NOMO-1 (cell line): ENCODE measurements around the gene SDK1.

Experiments
- DNase-seq, 2 experiments: peaks; one replicate each; lab custom pipeline; 2025; ENCODE audit not compliant: unreplicated experiment in 2 of 2; lab: John Stamatoyannopoulos, UW

SDK1 gene

DNA sequence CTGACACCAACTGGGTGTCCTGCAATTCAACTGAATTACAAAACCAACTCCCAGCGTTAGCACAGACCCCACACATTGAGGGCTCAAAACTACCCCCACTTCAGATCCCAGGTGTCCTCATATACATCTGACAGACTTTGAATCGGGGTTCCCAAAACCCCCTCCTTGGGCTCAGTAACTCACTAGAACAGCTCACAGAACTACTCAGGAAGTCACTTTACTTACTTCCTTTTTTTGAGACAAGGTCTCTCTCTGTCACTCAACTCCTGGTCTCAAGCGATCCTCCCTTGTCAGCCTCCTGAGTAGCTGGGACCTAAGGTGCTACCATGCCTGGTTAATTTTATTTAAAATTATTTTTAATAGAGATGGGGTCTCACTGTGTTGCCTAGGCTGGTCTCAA lies 456.0 kb downstream of the SDK1 start:
- DNase-seq, result peak; percentile 4 to 23

DNA sequence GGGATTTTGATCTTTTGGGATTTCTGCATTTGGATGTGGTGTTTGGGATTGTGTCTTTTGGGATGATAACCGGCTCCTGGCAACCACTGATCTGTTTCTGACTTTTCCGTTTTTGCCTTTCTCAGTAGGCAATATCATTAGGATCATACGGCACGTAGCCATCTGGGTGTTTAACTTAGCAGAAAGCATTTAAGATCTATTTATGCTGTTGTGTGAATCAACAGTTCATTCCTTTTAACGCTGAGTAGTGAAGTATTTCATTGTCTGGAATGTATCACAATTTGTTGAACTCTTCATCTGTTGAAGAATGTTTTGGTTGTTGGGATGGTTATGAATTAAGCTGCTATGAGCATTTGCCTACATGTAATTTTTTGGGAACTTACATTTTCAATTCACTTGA lies 459.6 kb downstream of the SDK1 start:
- no peak for DNase-seq

GRCh38 chr7:3762146-3762831 lies 461.2 kb downstream of the SDK1 start:
- no peak for DNase-seq

DNA sequence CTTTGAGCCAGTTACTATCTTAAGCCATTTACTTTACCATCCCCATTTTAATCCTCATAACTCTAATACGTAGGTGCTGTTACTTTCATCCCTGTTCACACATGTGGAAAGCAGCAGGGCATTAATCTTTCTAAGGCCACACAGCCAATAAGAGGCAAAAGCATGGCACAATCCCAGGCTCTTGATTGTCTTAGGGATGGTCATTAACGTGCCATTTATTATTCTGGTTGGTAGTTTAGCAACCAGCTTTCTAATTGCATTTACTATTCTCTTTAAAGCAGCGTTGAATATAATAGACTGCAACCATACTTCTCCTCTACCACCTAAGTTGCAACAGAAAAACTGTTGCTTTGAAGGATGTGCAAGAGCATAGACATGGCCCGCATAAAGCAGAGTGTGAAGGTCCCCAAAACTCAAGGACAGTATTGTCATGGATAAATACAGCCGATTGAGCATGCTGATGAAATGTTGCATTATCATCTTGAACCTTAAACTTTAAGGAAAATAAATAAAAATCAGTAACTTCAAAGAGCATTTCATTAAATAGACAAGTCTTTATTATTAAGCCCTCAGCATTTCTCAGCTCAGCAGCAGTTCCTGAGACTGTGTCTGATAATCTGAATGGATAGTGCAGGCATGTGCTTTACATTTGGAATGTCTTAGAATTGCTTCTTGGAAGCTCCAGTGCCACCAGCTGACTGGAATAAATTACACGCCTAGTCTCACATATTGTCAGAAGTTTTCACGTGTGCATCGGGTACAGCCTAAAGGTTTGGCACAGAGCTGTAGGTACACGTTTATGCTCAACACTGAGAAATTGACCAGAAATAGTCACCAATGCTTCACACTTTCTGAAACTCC lies 467.1 kb downstream of the SDK1 start:
- no peak for DNase-seq

DNA sequence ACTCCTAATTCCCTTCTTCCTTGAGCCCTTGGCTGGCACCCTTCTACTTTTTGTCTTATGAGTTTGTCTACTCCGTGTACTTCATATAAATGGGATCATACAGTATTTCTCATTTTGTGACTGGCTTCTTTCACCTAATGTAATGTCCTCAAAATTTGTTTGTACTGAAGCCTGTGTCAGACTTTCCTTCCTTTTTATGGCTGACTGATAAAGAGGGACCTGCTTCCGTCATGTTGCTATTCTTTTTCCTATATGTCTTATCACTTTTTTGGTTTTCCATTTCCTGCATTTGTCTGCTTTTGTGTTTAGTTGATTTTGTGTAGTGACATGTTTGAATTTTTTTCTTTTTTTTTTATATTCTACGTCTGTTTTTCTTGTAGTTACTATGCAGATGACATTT lies 470.9 kb downstream of the SDK1 start:
- DNase-seq, result no peak

DNA sequence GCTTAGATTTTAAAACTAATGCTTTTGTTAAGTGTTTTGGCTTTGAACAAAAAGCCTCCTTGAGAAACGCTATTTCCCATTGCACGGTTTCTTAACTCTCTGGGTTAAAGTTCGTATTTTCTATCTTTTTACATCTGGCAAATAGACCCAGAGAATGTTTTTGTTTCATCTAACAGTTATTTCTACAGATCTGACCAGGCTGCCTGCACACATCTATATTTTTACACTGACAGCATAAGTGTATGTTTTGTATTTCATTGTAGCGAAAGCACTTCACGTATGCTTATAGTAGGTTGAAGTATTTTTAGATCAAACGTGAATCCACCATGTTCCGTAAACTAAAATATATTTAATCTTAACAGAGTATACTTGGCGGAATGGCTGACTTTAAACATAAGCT lies 477.3 kb downstream of the SDK1 start:
- no peak for DNase-seq

DNA sequence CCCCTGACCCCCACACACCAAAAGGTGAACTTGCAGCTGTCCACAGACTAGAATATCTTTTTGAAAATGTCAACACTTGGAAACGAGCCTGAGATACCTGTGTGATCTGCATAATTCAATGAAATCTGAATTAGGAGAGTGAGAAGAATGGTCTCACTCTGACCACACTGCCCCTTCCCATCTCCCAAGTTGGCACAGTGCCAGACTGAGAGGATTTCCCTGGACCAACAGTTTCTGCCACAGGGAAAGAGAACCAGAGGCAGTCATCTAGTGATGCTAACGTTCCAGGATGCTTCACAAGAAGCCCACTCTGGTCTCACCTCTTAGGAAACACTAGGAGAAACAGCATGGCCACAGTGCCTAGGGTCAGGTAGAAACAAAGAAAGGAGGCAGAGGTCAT lies 479.0 kb downstream of the SDK1 start:
- no peak for DNase-seq

- no peak for DNase-seq
Observed at GRCh38 chr7:3780525-3780924, 479.5 kb downstream of the SDK1 start.

GRCh38 chr7:3781607-3782006 lies 480.6 kb downstream of the SDK1 start:
- no peak for DNase-seq

DNA sequence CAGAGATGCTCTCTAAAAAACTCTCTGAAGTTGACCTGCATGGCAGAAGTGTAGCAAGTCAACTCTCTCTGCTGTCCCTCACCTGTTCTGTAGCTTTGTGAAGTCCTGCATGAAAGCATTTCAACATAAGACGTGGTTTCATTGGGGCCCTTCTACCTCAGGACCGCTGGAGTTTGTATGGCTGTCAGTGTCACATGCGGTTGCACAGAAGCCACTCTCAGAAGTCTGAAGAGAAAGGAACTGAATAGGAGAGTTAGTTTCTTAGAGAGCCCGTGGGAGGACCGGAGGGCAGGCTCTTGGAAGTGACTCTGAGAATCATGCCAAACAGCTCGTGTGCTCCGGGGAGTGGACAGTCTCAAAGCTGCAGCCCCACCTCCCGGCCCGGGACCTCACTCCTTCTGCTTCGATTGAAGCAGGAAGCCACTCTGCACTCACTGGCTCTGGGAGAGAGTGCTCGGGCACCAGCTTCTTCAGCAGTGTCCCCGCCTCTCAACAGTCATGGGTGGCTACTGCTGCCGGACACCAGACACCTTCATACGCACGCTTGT lies 486.7 kb downstream of the SDK1 start:
- DNase-seq, result no peak

DNA sequence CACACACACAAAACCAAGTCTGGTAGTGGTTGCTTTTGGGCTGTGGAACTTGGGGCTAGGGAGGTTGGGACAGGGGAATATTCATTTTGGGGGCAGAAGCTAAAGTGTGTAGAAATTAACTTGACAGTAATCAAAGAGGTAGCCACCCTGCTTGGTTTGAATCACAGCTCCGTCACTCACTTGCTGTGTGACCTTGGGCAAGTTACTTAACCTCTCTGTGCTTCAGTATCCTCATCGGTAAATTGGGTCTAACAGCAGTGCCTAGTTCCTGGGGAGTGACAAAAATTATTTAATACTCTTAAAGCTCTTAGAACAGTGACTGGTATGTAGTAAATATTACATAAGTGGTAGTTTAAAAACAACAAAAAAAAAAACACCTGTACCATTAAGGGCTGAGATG lies 489.8 kb downstream of the SDK1 start:
- DNase-seq, result no peak

DNA sequence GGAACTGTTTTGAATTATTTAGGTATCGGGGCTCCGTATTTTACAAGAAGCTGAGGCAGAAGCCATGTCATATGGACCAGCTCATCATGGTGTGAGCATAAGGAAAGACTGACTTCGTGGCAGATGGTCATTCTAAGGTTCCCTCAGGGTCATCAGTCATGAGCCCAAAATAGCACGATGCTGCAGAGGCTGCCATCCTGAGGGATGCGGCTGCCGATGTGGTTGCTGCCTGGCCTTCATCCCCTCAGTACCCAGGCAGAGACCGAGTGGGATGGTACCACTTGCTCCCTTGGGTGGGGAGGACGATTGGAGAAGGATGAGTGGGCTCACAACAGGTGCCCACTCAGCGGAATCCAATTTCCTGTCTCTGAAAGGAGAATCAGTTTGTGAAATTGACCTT lies 490.3 kb downstream of the SDK1 start:
- no peak for DNase-seq

- DNase-seq, result no peak
Observed at GRCh38 chr7:3795141-3795540, 494.1 kb downstream of the SDK1 start.

DNA sequence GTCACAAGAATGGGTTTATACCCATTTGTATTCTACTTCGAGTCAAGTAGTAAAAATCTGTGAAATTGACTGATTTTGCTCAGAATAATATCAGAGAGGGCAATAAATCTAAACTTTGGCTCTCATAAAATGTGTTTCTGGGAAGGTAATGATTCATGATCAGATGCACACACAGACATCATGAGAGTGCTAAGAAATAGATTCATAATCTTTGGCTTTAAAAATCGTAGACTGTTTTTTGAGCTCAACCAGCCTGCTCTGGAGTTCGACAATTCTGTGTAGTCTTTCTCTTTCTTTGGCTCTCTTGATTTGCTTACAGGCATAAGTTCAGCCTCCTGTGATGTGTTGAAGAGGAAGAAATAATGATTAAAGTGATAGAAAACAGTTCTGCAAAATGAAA lies 494.7 kb downstream of the SDK1 start:
- no peak for DNase-seq

GRCh38 chr7:3805151-3805550 lies 504.1 kb downstream of the SDK1 start:
- no peak for DNase-seq

DNA sequence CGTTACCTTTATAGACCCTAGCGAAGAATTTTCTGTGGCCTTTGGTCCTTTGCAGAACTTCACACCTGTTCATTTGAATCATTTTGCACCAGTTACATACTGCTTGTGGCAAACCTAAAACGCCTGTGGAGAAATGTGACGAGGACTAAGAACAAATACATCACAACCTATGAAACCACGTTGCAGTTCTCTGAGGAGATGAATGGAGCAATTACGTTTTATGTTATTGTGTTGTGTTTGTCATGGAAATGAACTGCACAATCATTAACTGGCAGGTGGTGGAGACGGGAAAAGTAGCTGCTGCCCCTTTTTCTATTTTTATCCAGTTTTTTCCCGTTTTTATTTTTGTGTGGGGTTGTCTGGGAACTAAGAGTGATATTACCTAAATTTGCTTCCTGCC lies 505.5 kb downstream of the SDK1 start:
- DNase-seq, result no peak

GRCh38 chr7:3807824-3808223 lies 506.8 kb downstream of the SDK1 start:
- DNase-seq, result no peak

DNA sequence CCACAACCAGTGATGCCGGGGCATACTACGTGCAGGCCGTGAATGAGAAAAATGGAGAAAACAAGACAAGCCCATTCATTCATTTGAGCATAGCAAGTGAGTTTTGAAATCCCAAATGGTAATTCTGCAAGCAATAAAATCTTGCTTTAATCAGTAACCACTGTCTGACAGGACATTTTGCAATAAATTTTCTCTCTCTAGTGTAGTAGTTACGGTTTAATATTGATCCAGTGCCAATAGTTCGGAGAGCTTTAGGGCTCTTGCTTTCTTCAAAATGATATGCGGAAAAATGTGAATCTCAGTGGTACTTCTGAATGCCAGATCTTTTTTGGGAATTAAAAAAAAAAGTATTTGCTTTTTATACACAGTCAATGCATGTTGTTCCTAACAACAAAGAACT lies 520.4 kb downstream of the SDK1 start:
- DNase-seq, result no peak

DNA sequence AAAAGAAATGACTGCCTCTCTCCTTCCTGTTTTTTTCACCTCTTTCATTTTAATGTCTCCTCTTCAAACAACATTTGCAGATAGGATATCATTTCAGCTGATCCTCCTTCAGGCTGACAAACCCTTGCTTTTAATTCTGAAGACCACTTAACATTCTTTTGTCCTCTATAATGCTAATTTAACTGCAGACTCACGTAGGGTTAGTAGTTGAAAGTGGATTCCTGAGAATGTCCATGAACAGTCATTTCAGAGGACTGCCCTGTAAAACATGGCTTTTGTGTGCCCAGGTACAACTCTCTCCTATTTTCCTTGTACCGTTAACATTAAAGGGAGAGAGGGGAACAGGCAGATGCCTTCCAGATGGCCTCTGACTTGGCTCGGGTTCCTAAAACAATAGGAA lies 524.4 kb downstream of the SDK1 start:
- no peak for DNase-seq

GRCh38 chr7:3832199-3832598 lies 531.1 kb downstream of the SDK1 start:
- DNase-seq, result no peak

DNA sequence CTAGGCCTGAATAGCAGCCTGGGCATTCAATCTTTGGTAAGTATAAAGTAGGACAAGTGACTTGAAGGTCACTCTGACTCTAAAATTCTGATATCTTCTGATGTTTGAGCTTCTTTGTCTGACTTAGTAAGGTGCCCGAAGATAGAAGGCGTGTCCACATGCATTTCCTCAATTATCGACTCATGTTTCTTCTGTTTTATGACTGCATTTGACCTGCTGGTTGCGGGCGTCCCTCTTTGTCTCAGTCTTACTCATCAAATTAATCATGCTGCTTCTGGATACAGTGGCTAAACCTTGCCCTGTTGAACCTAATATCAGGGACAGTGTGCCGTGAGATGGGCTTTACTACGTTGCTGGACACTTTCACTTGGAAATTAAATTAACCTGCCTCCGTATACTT lies 534.1 kb downstream of the SDK1 start:
- peak; percentile 7 to 61 for DNase-seq

GRCh38 chr7:3836855-3837254 lies 535.8 kb downstream of the SDK1 start:
- peak in 1 of 2 experiments; percentile 9 for DNase-seq
